ENCODE data around the gene MOB3B. TPM values are rescaled to one million over a fixed set of nuclear protein-coding genes. Genes with fewer than 3 reads are reported as not detected.
A peak's percentile ranks its signal among the peaks of the same experiment; 100 is the strongest.
"Not testable (repeated sequence)": the region's sequence is repeated elsewhere in the genome, so short reads cannot be mapped to it uniquely, and the experiment has no call there.

MOB3B gene
- total RNA-seq, 1 donor from 2014 or later, result 21.8 TPM

DNA sequence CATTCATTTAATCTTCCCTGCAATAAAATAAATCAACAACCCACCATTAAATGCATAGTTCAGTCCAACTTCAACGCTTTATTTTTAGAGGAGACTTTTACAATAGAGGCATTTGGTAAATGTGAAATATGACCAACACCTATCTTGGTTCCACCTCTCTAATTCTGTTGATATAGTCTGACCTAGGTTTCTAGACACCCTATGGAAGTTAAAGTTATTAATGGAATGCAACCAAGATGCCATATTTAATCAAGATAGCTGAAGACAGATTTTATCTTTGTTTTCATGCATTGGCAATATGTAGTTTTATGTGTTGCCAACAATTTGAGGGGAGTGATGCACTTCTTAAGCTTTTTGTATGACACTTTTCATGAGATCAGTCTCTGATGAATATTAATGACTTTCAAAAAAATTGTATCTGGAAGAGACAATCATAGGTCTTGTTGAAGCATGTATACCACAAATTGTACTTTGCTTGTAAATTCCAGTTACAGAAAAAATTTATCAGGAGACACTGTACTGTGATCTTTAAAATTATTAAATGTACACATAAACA is 107.3 kb downstream of the MOB3B start:
- Mint-ChIP-seq H3K9me3 (peaks cover 15% of the 10 kb centered on the region), H3K27me3 (ENCODE audit: low read depth) (no peaks in the 10 kb centered on the region), H3K4me3 (no peak overlapping the region), H3K27ac (ENCODE audit: unreplicated experiment) (no peak overlapping the region), H3K36me3 (ENCODE audit: low read depth) (peaks cover 27% of the 10 kb centered on the region), H3K4me1 (peaks cover 17% of the 10 kb centered on the region)
- TF ChIP-seq CTCF (conservative IDR thresholded peaks at IDR 0.05), result no peak
- DNase-seq (ENCODE audit: low read depth, low spot score), result no peak

DNA sequence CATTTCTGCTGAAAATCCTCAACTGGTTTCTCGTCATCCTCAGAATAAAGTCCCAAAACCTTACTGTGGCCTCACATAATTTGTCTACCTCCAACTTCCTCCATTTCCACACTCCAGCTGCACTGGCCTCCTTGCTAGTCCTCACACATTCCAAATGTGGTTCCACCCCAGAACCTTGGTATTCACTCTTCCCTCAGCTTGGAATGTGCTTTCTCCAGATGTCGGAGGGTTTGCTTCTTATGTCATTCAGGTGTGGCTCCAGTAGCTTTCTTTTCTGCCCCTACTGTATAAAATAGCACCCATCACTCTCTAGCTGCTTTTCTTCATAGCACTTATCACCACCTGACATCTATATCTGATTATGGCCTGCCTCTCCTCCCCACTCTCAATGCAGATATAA is 108.0 kb downstream of the MOB3B start:
- Mint-ChIP-seq H3K4me1 (peaks cover 11% of the 10 kb centered on the region), H3K9me3 (peaks cover 17% of the 10 kb centered on the region), H3K4me3 (no peak overlapping the region), H3K27ac (ENCODE audit: unreplicated experiment) (no peak overlapping the region), H3K36me3 (ENCODE audit: low read depth) (peaks cover 27% of the 10 kb centered on the region), H3K27me3 (ENCODE audit: low read depth) (no peaks in the 10 kb centered on the region)
- DNase-seq (ENCODE audit: low read depth, low spot score), result no peak
- TF ChIP-seq CTCF (conservative IDR thresholded peaks at IDR 0.05), result no peak

- not testable (repeated sequence) for H3K4me3 Mint-ChIP-seq; H3K4me1 Mint-ChIP-seq; H3K27me3 Mint-ChIP-seq (ENCODE audit: low read depth); H3K27ac Mint-ChIP-seq (ENCODE audit: unreplicated experiment); DNase-seq (ENCODE audit: low read depth, low spot score)
- peaks cover 17% of the 10 kb centered on the region for H3K9me3 Mint-ChIP-seq
- H3K36me3 Mint-ChIP-seq (ENCODE audit: low read depth), result peaks cover 27% of the 10 kb centered on the region
Observed at GRCh38 chr9:27419558-27419957, 110.1 kb downstream of the MOB3B start.

GRCh38 chr9:27414220-27414761 is 115.3 kb downstream of the MOB3B start:
- H3K4me3 Mint-ChIP-seq, result no peak overlapping the region
- H3K27me3 Mint-ChIP-seq (ENCODE audit: low read depth), result no peaks in the 10 kb centered on the region
- no peak overlapping the region for H3K27ac Mint-ChIP-seq (ENCODE audit: unreplicated experiment)
- TF ChIP-seq CTCF (conservative IDR thresholded peaks at IDR 0.05), result no peak
- no peak for DNase-seq (ENCODE audit: low read depth, low spot score)
- H3K36me3 Mint-ChIP-seq (ENCODE audit: low read depth), result peaks cover 12% of the 10 kb centered on the region
- H3K4me1 Mint-ChIP-seq, result peaks cover 50% of the 10 kb centered on the region
- H3K9me3 Mint-ChIP-seq, result peaks cover 6% of the 10 kb centered on the region

GRCh38 chr9:27413511-27414219 is 115.9 kb downstream of the MOB3B start:
- Mint-ChIP-seq H3K4me1 (peaks cover 52% of the 10 kb centered on the region), H3K9me3 (peaks cover 4% of the 10 kb centered on the region), H3K27ac (ENCODE audit: unreplicated experiment) (peak overlapping the region; percentile 17), H3K4me3 (no peak overlapping the region), H3K27me3 (ENCODE audit: low read depth) (no peaks in the 10 kb centered on the region), H3K36me3 (ENCODE audit: low read depth) (peaks cover 8% of the 10 kb centered on the region)
- TF ChIP-seq CTCF (conservative IDR thresholded peaks at IDR 0.05), result no peak
- no peak for DNase-seq (ENCODE audit: low read depth, low spot score)

DNA sequence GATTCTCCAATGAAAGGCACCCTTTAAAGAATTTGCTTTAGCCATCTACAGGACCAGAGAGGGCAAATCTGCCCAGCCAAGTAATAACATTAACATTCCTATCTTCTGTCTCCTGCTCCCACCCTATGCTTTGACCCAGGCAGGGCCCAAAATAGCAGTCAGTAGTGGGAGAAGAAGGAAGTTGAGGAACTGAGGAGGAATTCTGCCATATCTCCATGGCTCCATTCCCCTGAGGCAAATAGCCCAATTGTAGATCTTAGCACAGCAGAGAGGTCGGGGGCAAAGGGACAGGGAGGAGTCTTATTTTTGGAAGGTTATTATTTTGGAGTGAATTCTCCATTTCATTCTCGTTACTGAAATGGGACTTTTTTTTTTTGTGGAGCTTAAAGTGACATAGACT is 116.7 kb downstream of the MOB3B start:
- H3K4me3 Mint-ChIP-seq, result no peak overlapping the region
- H3K36me3 Mint-ChIP-seq (ENCODE audit: low read depth), result peaks cover 4% of the 10 kb centered on the region
- H3K9me3 Mint-ChIP-seq, result peaks cover 4% of the 10 kb centered on the region

More for the DNA sequence above, 116.7 kb downstream of the MOB3B start:
- Mint-ChIP-seq H3K27me3 (ENCODE audit: low read depth) (no peaks in the 10 kb centered on the region), H3K4me1 (peaks cover 53% of the 10 kb centered on the region), H3K27ac (ENCODE audit: unreplicated experiment) (peak overlapping the region; percentile 19)
- no peak for DNase-seq (ENCODE audit: low read depth, low spot score)
- no peak for TF ChIP-seq CTCF (conservative IDR thresholded peaks at IDR 0.05)
